Sigmoid colon (tissue), 3 donors: ENCODE data around the gene LDLRAD2.

Experiments used
- POLR2A ChIP-seq, 2 donors: fragments of 450-650 bp; IDR thresholded peaks; one replicate each; pipeline ENCODE4 v1.6.1; 2016; ENCODE audit warnings: antibody characterized with exemption in 2 of 2, mild to moderate bottlenecking in 2 of 2, moderate library complexity in 2 of 2
- TF ChIP-seq, protein P1 (sequence below), 4 experiments: fragments of 450-650 bp in 3 of 4; fragments of 200-600 bp in 1 of 4; IDR thresholded peaks; one replicate each; pipeline ENCODE4 v1.5.1; 2016 to 2019; ENCODE audit warnings: antibody characterized with exemption in 4 of 4, mild to moderate bottlenecking in 3 of 4, moderate library complexity in 2 of 4

DNA sequence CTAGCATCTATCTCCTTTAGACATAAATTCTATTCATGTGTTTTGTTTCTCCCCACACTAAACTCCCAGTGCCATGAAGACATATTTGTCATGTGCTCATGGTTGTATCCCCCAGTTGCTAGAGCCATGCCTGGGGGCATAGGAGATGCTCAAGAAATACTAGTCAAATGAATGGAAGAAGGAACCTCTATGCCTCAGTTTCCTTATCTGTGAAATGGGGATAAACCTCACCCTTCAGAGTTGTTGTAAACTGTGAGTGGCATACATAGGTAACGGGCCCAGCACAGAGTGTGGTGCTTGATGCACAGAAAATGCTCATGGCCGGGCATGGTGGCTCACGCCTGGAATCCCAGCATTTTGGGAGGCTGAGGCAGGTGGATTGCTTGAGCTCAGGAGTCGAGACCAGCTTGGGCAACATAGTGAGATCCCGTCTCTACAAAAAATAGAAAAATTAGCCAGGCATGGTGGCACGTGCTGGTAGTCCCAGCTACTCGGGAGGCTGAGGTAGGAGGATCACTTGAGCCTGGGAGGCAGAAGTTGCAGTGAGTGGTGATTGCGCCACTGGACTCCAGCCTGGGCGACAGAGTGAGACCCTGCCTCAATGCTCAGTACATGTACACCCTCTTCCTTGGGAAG lies 8.7 kb downstream of the LDLRAD2 start:
- no peak for TF ChIP-seq POLR2A (IDR thresholded peaks at IDR 0.05)
- TF ChIP-seq, protein P1, sequence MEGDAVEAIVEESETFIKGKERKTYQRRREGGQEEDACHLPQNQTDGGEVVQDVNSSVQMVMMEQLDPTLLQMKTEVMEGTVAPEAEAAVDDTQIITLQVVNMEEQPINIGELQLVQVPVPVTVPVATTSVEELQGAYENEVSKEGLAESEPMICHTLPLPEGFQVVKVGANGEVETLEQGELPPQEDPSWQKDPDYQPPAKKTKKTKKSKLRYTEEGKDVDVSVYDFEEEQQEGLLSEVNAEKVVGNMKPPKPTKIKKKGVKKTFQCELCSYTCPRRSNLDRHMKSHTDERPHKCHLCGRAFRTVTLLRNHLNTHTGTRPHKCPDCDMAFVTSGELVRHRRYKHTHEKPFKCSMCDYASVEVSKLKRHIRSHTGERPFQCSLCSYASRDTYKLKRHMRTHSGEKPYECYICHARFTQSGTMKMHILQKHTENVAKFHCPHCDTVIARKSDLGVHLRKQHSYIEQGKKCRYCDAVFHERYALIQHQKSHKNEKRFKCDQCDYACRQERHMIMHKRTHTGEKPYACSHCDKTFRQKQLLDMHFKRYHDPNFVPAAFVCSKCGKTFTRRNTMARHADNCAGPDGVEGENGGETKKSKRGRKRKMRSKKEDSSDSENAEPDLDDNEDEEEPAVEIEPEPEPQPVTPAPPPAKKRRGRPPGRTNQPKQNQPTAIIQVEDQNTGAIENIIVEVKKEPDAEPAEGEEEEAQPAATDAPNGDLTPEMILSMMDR (IDR thresholded peaks at IDR 0.05): no peak
